K562 (cell line): ENCODE measurements around the gene LY6G6D. TPM values are rescaled to one million over a fixed set of nuclear protein-coding genes. Genes with fewer than 3 reads are reported as not detected.
A peak's percentile ranks its signal among the peaks of the same experiment; 100 is the strongest.

Source experiments
- BHLHE40 ChIP-seq: IDR thresholded peaks from 2 replicates; pipeline ENCODE4 v1.6.1; 2011; ENCODE audit warnings: low read length, improper control_type of control experiment
- CBX2 ChIP-seq: fragments of 200-600 bp; sonication (generic); IDR thresholded peaks from one replicate; pipeline ENCODE4 v1.6.1; 2012; ENCODE audit warnings: mild to moderate bottlenecking, low read length, inconsistent platforms; ENCODE audit not compliant: insufficient read depth, poor library complexity, severe bottlenecking
- HMBOX1 ChIP-seq: sonication (generic); IDR thresholded peaks from 2 replicates; pipeline ENCODE4 v1.6.1; 2016
- IRF9 ChIP-seq: fragments of 450-650 bp; IDR thresholded peaks from 2 replicates; pipeline ENCODE4 v1.6.1; 2016; ENCODE audit warnings: missing biosample characterization, missing genetic modification characterization
- KLF16 ChIP-seq: IDR thresholded peaks from 2 replicates; pipeline ENCODE4 v1.6.1; 2016; ENCODE audit warnings: antibody characterized with exemption
- MAFG ChIP-seq: fragments of 450-650 bp; conservative IDR thresholded peaks from 2 replicates; pipeline ENCODE4 v1.6.1; 2016; ENCODE audit warnings: missing genetic modification characterization, missing compliant biosample characterization
- NFIX ChIP-seq: fragments of 250-450 bp; sonication (Bioruptor Pico); IDR thresholded peaks from 2 replicates; pipeline ENCODE4 v1.4.0; 2020; ENCODE audit warnings: low read depth, mild to moderate bottlenecking, moderate library complexity
- POU5F1 ChIP-seq: fragments of 150-350 bp; IDR thresholded peaks from 2 replicates; pipeline ENCODE4 v1.6.1; 2014; ENCODE audit warnings: borderline replicate concordance, low read length, low read depth, mild to moderate bottlenecking; ENCODE audit not compliant: partially characterized antibody
- RREB1 ChIP-seq: fragments of 250-450 bp; sonication (Bioruptor Pico); IDR thresholded peaks from 2 replicates; pipeline ENCODE4 v1.4.0; 2020
- SAFB ChIP-seq: fragments of 200-400 bp; formaldehyde crosslinking; IDR thresholded peaks from 2 replicates; pipeline ENCODE4 v1.6.1; 2017; ENCODE audit warnings: low read depth, low read length, borderline replicate concordance
- SETDB1 ChIP-seq: IDR thresholded peaks from one replicate; pipeline ENCODE4 v1.6.1; 2012; ENCODE audit warnings: low read length, control low read depth, inconsistent platforms
- SIN3B ChIP-seq: fragments of 450-650 bp; IDR thresholded peaks from 2 replicates; pipeline ENCODE4 v1.6.1; 2017; ENCODE audit warnings: low read depth, mild to moderate bottlenecking, moderate library complexity
- SP1 ChIP-seq: sonication (generic); formaldehyde crosslinking; IDR thresholded peaks from 2 replicates; pipeline ENCODE4 v1.8.1; 2022; ENCODE audit warnings: mild to moderate bottlenecking, missing genetic modification reagents
- TRIM25 ChIP-seq: fragments of 450-650 bp; IDR thresholded peaks from 2 replicates; pipeline ENCODE4 v1.7.0; 2016; ENCODE audit warnings: borderline replicate concordance
- ZNF77 ChIP-seq: fragments of 250-450 bp; sonication (Bioruptor Pico); IDR thresholded peaks from 2 replicates; pipeline ENCODE4 v1.5.0; 2020
- polyA plus RNA-seq, 8 experiments: library from polyadenylated mRNA; depleted of rRNA in 4 of 8; stranded (reverse) in 5 of 8; unstranded in 3 of 8; fragments of >200 nt; fragmentation: Nextera tagmentation in 2 of 8; fragmentation: Illumina TruSeq in 1 of 8; extraction: Ambion mirVana in 2 of 8; extraction: Trizol in 1 of 8; gene quantifications; 2 replicates each; pipeline versions ENCODE4 v1.2.1 to v1.2.3, GENCODE V29; 2011 to 2014; ENCODE audit warnings: inconsistent platforms in 1 of 8, missing spikeins in 1 of 8
- total RNA-seq, 7 experiments: library from RNA; depleted of rRNA in 6 of 7; stranded (reverse); fragments of >200 nt in 6 of 7; fragmentation: Illumina TruSeq in 2 of 7; extraction: Trizol in 2 of 7; gene quantifications; 2 replicates each; pipeline versions ENCODE4 v1.2.1 to v1.2.3, GENCODE V29; 2011 to 2021; ENCODE audit warnings: low replicate concordance in 1 of 7
- TF ChIP-seq, protein P1 (sequence below): fragments of 250-450 bp; sonication (Bioruptor Pico); IDR thresholded peaks from 2 replicates; pipeline ENCODE4 v1.8.0; 2021; ENCODE audit warnings: mild to moderate bottlenecking, moderate library complexity

LY6G6D gene
- total and polyA plus RNA-seq, 9 of the 15 experiments (the other 6 are each of a cell fraction or from before 2014, with no cell fraction given), result 0.30 to 0.38 TPM; not detected in 7

GRCh38 chr6:31739639-31740396 is 24.7 kb downstream of the LY6G6D start, which contains the start of gene MSH5 (continued):
- no peak for TF ChIP-seq CBX2
- TF ChIP-seq SIN3B, result no peak
- no peak for TF ChIP-seq KLF16
- TF ChIP-seq RREB1 (CRISPR knock-in tag), result no peak; the same call in 1 of the 2 replicates
- TF ChIP-seq SAFB, result peak; percentile 39; the same call in 1 of the 2 replicates
- no peak for TF ChIP-seq POU5F1
- no peak for TF ChIP-seq NFIX (CRISPR knock-in tag)
- no peak for TF ChIP-seq MAFG (tag)
- no peak for TF ChIP-seq HMBOX1
- peak; percentile 14 for TF ChIP-seq SETDB1
- peak; percentile 100 for TF ChIP-seq SP1 (CRISPR knock-in tag)
- TF ChIP-seq BHLHE40, result peak; percentile 98
- no peak for TF ChIP-seq ZNF77 (CRISPR knock-in tag)
- TF ChIP-seq, protein P1, sequence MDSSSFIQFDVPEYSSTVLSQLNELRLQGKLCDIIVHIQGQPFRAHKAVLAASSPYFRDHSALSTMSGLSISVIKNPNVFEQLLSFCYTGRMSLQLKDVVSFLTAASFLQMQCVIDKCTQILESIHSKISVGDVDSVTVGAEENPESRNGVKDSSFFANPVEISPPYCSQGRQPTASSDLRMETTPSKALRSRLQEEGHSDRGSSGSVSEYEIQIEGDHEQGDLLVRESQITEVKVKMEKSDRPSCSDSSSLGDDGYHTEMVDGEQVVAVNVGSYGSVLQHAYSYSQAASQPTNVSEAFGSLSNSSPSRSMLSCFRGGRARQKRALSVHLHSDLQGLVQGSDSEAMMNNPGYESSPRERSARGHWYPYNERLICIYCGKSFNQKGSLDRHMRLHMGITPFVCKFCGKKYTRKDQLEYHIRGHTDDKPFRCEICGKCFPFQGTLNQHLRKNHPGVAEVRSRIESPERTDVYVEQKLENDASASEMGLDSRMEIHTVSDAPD (CRISPR knock-in tag), result no peak
- TF ChIP-seq TRIM25, result peak; percentile 17; the same call in 1 of the 2 replicates
- TF ChIP-seq IRF9 (tag), result no peak
